Measurements from ENCODE around the gene MECR.

- TF ChIP-seq POLR2AphosphoS5 (IDR thresholded peaks at IDR 0.05; ENCODE audit: insufficient read depth in 1 of 2, low read depth in 1 of 2) = no peak
- TF ChIP-seq POLR2A (IDR thresholded peaks at IDR 0.05) = no peak
- TF ChIP-seq, protein P1, sequence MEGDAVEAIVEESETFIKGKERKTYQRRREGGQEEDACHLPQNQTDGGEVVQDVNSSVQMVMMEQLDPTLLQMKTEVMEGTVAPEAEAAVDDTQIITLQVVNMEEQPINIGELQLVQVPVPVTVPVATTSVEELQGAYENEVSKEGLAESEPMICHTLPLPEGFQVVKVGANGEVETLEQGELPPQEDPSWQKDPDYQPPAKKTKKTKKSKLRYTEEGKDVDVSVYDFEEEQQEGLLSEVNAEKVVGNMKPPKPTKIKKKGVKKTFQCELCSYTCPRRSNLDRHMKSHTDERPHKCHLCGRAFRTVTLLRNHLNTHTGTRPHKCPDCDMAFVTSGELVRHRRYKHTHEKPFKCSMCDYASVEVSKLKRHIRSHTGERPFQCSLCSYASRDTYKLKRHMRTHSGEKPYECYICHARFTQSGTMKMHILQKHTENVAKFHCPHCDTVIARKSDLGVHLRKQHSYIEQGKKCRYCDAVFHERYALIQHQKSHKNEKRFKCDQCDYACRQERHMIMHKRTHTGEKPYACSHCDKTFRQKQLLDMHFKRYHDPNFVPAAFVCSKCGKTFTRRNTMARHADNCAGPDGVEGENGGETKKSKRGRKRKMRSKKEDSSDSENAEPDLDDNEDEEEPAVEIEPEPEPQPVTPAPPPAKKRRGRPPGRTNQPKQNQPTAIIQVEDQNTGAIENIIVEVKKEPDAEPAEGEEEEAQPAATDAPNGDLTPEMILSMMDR (IDR thresholded peaks at IDR 0.05) = no peak
These were observed 48.7 kb upstream of the MECR start for GRCh38 chr1:29279406-29279805.

Data from vagina (tissue), 2 donors.